Lower leg skin (tissue), 3 donors: ENCODE measurements around the gene RGL4.

ENCODE experiments used
- POLR2A ChIP-seq, 2 donors: fragments of 450-650 bp; IDR thresholded peaks; one replicate each; pipeline ENCODE4 v1.6.1; 2016 to 2017; ENCODE audit warnings: antibody characterized with exemption in 2 of 2, mild to moderate bottlenecking in 1 of 2, moderate library complexity in 1 of 2
- TF ChIP-seq, protein P1 (sequence below), 3 donors: fragments of 450-650 bp; IDR thresholded peaks; one replicate each; pipeline ENCODE4 v1.5.1; 2016; ENCODE audit warnings: antibody characterized with exemption in 3 of 3, mild to moderate bottlenecking in 3 of 3, moderate library complexity in 2 of 3

GRCh38 chr22:23695571-23696325, 4.9 kb downstream of the RGL4 start:
- TF ChIP-seq, protein P1, sequence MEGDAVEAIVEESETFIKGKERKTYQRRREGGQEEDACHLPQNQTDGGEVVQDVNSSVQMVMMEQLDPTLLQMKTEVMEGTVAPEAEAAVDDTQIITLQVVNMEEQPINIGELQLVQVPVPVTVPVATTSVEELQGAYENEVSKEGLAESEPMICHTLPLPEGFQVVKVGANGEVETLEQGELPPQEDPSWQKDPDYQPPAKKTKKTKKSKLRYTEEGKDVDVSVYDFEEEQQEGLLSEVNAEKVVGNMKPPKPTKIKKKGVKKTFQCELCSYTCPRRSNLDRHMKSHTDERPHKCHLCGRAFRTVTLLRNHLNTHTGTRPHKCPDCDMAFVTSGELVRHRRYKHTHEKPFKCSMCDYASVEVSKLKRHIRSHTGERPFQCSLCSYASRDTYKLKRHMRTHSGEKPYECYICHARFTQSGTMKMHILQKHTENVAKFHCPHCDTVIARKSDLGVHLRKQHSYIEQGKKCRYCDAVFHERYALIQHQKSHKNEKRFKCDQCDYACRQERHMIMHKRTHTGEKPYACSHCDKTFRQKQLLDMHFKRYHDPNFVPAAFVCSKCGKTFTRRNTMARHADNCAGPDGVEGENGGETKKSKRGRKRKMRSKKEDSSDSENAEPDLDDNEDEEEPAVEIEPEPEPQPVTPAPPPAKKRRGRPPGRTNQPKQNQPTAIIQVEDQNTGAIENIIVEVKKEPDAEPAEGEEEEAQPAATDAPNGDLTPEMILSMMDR (IDR thresholded peaks at IDR 0.05) = no peak
- no peak for TF ChIP-seq POLR2A (IDR thresholded peaks at IDR 0.05)
